GM21447 (cell line): ENCODE measurements around the gene NRAP.

Experiments
- ATAC-seq: cut with Tn5 transposase; IDR thresholded peaks from one replicate; pipeline ENCODE4 v1.9.1; 2021; ENCODE audit not compliant: unreplicated experiment

The NRAP gene

GRCh38 chr10:113610631-113611601, 52.9 kb downstream of the NRAP start:
- no peak for ATAC-seq

- ATAC-seq, result no peak
Observed at GRCh38 chr10:113609704-113610108, 54.1 kb downstream of the NRAP start.

GRCh38 chr10:113605268-113605978, 58.4 kb downstream of the NRAP start:
- ATAC-seq, result no peak

DNA sequence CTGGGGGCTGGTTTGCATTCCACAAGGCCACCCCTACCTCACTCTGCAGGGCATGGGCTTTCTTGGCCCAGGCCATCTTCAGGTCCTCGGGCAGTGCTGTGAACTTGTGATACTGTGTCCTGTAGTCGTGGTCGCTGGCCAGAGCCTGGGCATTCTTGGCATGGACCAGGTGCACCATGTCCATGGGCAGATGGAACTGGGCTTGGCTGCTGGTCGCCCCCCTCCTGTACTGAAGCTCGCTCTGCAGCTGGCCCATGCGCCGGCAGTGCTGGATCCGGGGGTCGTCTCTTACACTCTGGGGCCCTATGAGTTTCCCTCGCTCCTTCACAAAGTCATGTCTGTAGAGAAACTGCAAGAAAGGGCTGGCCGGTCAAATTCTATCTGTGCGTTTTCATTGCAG, 59.3 kb downstream of the NRAP start:
- no peak for ATAC-seq

- no peak for ATAC-seq
Observed at GRCh38 chr10:113603057-113603777, 60.6 kb downstream of the NRAP start.

GRCh38 chr10:113600569-113600968, 63.3 kb downstream of the NRAP start:
- ATAC-seq, result no peak

DNA sequence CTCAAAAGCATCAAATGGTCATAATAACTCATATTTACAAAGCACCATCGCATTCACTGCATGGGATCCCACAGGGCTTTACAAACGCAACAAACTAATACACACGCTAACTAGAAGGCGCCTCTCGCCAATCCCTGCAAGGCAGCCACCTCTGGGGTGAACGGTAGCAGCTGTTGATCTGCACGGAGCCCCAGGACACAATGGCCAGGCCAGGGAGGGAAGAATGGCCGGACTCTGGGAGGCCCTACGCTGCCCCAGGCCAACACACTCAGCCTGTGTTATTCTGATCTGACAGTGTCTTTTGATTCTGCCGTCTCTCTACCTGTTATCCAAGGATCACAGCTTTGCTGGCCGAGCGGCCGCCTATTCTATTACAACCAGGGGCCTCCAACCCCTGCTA, 69.2 kb downstream of the NRAP start:
- ATAC-seq, result no peak

GRCh38 chr10:113592380-113592779, 71.5 kb downstream of the NRAP start:
- ATAC-seq, result no peak

DNA sequence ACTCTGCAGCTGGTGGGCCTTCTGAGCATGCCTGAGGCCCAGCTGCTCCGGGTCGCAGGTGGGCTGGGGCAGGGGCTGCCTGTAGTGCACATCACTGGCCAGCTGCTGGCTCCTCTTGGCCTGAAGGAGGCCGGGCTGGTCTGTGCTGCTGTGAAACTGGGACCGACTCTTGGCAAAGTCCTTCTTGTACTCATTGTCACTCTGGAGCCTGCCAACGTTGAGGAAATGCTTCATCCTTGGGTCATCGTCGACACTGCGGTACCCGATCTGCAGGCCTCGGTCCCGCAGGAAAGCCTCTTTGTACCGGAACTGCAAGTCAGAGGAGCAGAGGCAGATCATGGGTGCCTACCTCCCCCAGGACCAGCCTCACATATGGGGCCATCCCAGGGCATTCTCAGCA, 73.3 kb downstream of the NRAP start:
- ATAC-seq, result no peak

GRCh38 chr10:113589201-113589770, 74.6 kb downstream of the NRAP start:
- no peak for ATAC-seq

- no peak for ATAC-seq
Observed at GRCh38 chr10:113585949-113586348, 77.9 kb downstream of the NRAP start.

DNA sequence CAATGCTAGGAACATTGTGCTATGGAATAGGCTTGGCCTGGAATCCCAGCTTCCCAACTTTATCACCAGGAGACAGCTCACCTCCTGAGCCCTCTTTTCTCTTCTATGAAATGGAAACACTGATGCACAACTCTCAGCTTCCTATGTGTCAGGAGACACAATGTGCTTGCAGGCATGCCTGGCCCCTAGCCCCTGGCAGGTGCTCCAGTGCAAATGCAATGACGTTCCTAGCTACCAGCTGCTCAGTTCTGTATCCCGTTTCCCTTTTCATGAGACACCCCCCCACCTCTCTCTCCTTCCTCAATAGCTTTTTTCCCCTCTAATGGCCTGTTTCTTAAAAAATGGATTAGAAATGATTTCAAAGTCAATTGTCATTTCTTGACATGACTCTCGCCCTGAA, 80.3 kb downstream of the NRAP start:
- ATAC-seq, result no peak

- no peak for ATAC-seq
Observed at GRCh38 chr10:113581092-113581491, 82.7 kb downstream of the NRAP start.

DNA sequence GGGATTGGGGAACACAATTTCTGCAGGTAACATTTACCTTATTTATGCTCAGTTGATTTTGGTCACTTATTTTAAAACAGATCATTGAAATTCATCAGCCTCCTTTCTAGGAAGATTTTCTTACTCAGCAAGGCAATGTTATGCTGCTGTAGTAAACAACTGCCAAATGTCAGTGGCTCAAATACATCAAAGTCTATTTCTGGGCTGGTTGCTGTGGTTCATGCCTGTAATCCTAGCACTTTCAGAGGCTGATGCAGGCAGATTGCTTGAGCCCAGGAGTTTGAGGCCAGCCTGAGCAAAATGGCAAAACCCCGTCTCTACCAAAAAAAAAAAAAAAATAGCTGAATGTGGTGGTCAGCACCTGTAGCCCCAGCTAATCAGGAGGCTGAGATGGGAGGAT, 85.1 kb downstream of the NRAP start:
- ATAC-seq, result no peak

GRCh38 chr10:113576852-113577251, 87.0 kb downstream of the NRAP start:
- no peak for ATAC-seq

DNA sequence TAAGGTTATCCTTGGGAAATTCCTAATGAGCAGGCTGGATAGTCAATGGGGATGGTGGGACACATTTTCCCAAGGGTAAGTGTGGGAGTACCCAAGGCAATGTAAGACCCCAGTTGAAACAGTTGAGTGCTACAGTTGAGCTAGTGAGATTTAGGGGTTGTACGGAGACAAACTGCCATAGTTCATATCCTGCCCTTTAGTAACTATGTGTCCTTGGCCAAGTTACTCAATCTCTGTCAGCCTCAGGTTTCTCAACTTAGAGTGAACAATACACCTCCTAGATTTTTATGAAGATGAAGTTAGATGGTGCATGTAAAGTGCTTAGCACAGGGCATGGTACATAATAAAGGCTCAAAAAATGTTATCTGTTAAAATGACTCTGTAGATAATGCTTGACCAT, 90.5 kb downstream of the NRAP start:
- ATAC-seq, result no peak

- ATAC-seq, result no peak
Observed at GRCh38 chr10:113572520-113573290, 91.1 kb downstream of the NRAP start.

GRCh38 chr10:113569576-113569975, 94.3 kb downstream of the NRAP start:
- no peak for ATAC-seq

DNA sequence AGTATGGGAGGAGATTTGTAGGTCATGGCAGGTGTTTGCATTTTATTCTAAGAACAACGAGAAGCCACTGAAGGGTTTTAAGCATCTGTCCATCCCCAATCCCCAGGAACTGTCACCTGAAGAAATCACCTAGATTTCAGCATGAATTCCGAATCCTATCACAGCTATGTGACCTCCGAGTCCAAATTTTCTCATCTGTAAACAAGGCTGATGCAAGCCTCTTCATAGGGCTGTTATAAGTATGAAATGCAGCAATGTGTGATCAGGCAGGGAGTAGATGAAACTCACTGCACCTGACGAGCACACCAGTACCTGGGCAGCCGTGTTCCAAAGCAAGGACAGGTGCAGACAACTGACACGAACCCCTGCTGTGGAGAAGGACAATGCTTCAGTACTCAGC, 97.0 kb downstream of the NRAP start:
- no peak for ATAC-seq

GRCh38 chr10:113565364-113565763, 98.5 kb downstream of the NRAP start:
- ATAC-seq, result no peak
